Liver (tissue), 9 donors: ENCODE results near the gene TAS2R31. TPM values are rescaled to one million over a fixed set of nuclear protein-coding genes. Genes with fewer than 3 reads are reported as not detected.

ENCODE experiments used
- DNase-seq: peaks from one replicate; pipeline ENCODE4 v3.0.0-alpha.2; 2017; ENCODE audit warnings: low spot score
- H3K27ac ChIP-seq, 2 donors: one replicate each; pipeline ENCODE4 v1.7.0; 2013; ENCODE audit warnings: inconsistent platforms in 2 of 2, low read length in 2 of 2, control low read depth in 1 of 2, low read depth in 1 of 2, mild to moderate bottlenecking in 1 of 2
- H3K27me3 ChIP-seq, 4 donors: one replicate each; pipeline versions ENCODE4 v1.6.1 to v1.7.0; 2013; ENCODE audit warnings: low read length in 3 of 4, inconsistent platforms in 1 of 4, mild to moderate bottlenecking in 1 of 4, moderate library complexity in 1 of 4; ENCODE audit not compliant: control insufficient read depth in 4 of 4, insufficient read depth in 4 of 4
- H3K36me3 ChIP-seq, 4 donors: one replicate each; pipeline versions ENCODE4 v1.6.1 to v1.7.0; 2013; ENCODE audit warnings: low read length in 3 of 4, mild to moderate bottlenecking in 3 of 4, low read depth in 1 of 4, moderate library complexity in 1 of 4; ENCODE audit not compliant: control insufficient read depth in 4 of 4, insufficient read depth in 3 of 4
- H3K4me1 ChIP-seq, 4 donors: one replicate each; pipeline versions ENCODE4 v1.6.1 to v1.7.0; 2013; ENCODE audit warnings: low read length in 3 of 4, mild to moderate bottlenecking in 3 of 4, moderate library complexity in 1 of 4; ENCODE audit not compliant: control insufficient read depth in 4 of 4, insufficient read depth in 4 of 4
- H3K4me3 ChIP-seq, 3 donors: one replicate each; pipeline versions ENCODE4 v1.6.1 to v1.7.0; 2013; ENCODE audit warnings: low read length in 3 of 3, control low read depth in 1 of 3, low read depth in 1 of 3, mild to moderate bottlenecking in 1 of 3
- H3K9ac ChIP-seq, 2 donors: one replicate each; pipeline ENCODE4 v1.7.0; 2013; ENCODE audit warnings: low read length in 2 of 2, mild to moderate bottlenecking in 2 of 2, moderate library complexity in 2 of 2, control low read depth in 1 of 2, low read depth in 1 of 2
- H3K9me3 ChIP-seq, 4 donors: one replicate each; pipeline versions ENCODE4 v1.6.1 to v1.7.0; 2013; ENCODE audit warnings: low read length in 3 of 4; ENCODE audit not compliant: control insufficient read depth in 4 of 4
- EGR1 ChIP-seq, 2 donors: IDR thresholded peaks; 2 replicates each; pipeline ENCODE4 v1.6.1; 2016 to 2018; ENCODE audit warnings: antibody characterized with exemption in 2 of 2, low read depth in 2 of 2
- FOXA1 ChIP-seq: IDR thresholded peaks from 2 replicates; pipeline ENCODE4 v1.6.1; 2016; ENCODE audit warnings: antibody characterized with exemption
- FOXA2 ChIP-seq: IDR thresholded peaks from 2 replicates; pipeline ENCODE4 v1.6.1; 2016; ENCODE audit warnings: antibody characterized with exemption
- GABPA ChIP-seq, 2 donors: IDR thresholded peaks in 1 of 2; conservative IDR thresholded peaks in 1 of 2; 2 replicates each; pipeline ENCODE4 v1.6.1; 2016; ENCODE audit warnings: antibody characterized with exemption in 2 of 2, mild to moderate bottlenecking in 1 of 2, moderate library complexity in 1 of 2
- HNF4A ChIP-seq, 2 donors: conservative IDR thresholded peaks; 2 replicates each; pipeline ENCODE4 v1.6.1; 2016; ENCODE audit warnings: antibody characterized with exemption in 2 of 2, mild to moderate bottlenecking in 2 of 2
- HNF4G ChIP-seq: IDR thresholded peaks from 2 replicates; pipeline ENCODE4 v1.6.1; 2016; ENCODE audit warnings: antibody characterized with exemption
- JUND ChIP-seq, 2 donors: IDR thresholded peaks; 2 replicates each; pipeline ENCODE4 v1.6.1; 2016; ENCODE audit warnings: antibody characterized with exemption in 2 of 2
- NR2F2 ChIP-seq: IDR thresholded peaks from 2 replicates; pipeline ENCODE4 v1.6.1; 2016; ENCODE audit warnings: antibody characterized with exemption
- RAD21 ChIP-seq, 2 donors: IDR thresholded peaks; 2 replicates each; pipeline ENCODE4 v1.6.1; 2016; ENCODE audit warnings: antibody characterized with exemption in 2 of 2, mild to moderate bottlenecking in 2 of 2
- RXRA ChIP-seq, 2 donors: IDR thresholded peaks; 2 replicates each; pipeline ENCODE4 v1.6.1; 2017 to 2018; ENCODE audit warnings: antibody characterized with exemption in 2 of 2, mild to moderate bottlenecking in 1 of 2
- SP1 ChIP-seq: IDR thresholded peaks from 2 replicates; pipeline ENCODE4 v1.6.1; 2018; ENCODE audit warnings: antibody characterized with exemption, mild to moderate bottlenecking
- WGBS: extraction: QIAGEN DNeasy Blood & Tissue Kit; methylation state at CpG from one replicate; pipeline ENCODE4 v1.1.7; 2013; 5-methylcytosine and 5-hydroxymethylcytosine counted together
- polyA plus RNA-seq, 2 donors: library from polyadenylated mRNA; stranded (reverse) in 1 of 2; unstranded in 1 of 2; fragments of 200-250 nt in 1 of 2; fragments of >200 nt in 1 of 2; fragmentation: Nextera tagmentation in 1 of 2; extraction: Ambion mirVana in 1 of 2; gene quantifications; one replicate each; pipeline versions ENCODE4 v1.2.1 to v1.2.3, GENCODE V29; 2013 to 2015
- total RNA-seq, 2 donors: library from RNA; depleted of rRNA; stranded (reverse); fragments of >200 nt; gene quantifications; one replicate each; pipeline ENCODE4 v1.2.3, GENCODE V29; 2014
- TF ChIP-seq, protein P1 (sequence below): IDR thresholded peaks from 2 replicates; pipeline ENCODE4 v1.6.1; 2016; ENCODE audit warnings: antibody characterized with exemption
- TF ChIP-seq, protein P2 (sequence below): IDR thresholded peaks from 2 replicates; pipeline ENCODE4 v1.6.1; 2016; ENCODE audit warnings: antibody characterized with exemption
- TF ChIP-seq, protein P3 (sequence below): IDR thresholded peaks from 2 replicates; pipeline ENCODE4 v1.6.1; 2016; ENCODE audit warnings: antibody characterized with exemption, mild to moderate bottlenecking
- TF ChIP-seq, protein P4 (sequence below): IDR thresholded peaks from 2 replicates; pipeline ENCODE4 v1.6.1; 2016; ENCODE audit warnings: antibody characterized with exemption
- donor health status: healthy.
- donor health status: healthy.
- donor health status: healthy.
- donor health status: healthy.
- donor health status: healthy.

The TAS2R31 gene
- total and polyA plus RNA-seq, 4 donors, result 0.99 to 7.4 (median 1.3) TPM; not detected in 1

DNA sequence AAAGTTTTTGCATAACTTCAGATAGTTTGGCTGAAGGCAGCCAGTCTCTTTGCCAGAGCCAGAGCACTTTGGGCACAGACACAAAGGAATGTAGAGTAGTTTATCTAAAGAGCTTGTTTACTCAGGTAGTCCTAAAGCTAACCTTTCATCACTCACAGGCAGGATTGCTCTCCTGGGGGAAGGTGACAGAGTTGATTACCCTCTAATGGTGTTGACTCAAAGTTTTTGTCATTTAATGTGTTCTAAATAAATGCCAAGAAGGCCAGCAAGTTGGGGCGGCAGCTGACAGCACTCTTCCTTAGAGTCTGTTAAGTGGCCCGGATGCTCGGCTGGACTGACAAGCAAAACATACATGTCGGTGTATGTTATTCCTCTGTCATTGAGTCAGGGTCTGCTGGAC lies 40.2 kb upstream of the TAS2R31 start:
- Histone ChIP-seq H3K4me1 (peaks cover 0 to 3% (median 0%) of the 10 kb centered on the region in 4 donors), H3K27me3 (no peaks in the 10 kb centered on the region), H3K27ac (no peak overlapping the region), H3K9ac (no peak overlapping the region), H3K36me3 (no peaks in the 10 kb centered on the region), H3K9me3 (no peaks in the 10 kb centered on the region), H3K4me3 (no peak overlapping the region)
- no peak for DNase-seq
- TF ChIP-seq, protein P1, sequence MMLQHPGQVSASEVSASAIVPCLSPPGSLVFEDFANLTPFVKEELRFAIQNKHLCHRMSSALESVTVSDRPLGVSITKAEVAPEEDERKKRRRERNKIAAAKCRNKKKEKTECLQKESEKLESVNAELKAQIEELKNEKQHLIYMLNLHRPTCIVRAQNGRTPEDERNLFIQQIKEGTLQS, result peak; percentile 77
- TF ChIP-seq NR2F2 (no peak), FOXA1 (peak; percentile 86), HNF4A (conservative IDR thresholded peaks at IDR 0.05) (peak; percentile 58 to 67), RAD21 (IDR thresholded peaks at IDR 0.05) (peak in 1 of 2 donors; percentile 48), FOXA2 (peak; percentile 93), RXRA (IDR thresholded peaks at IDR 0.05) (peak; percentile 67 to 85), SP1 (peak; percentile 55), GABPA (IDR thresholded peaks at IDR 0.05 in 1 of 2, conservative IDR thresholded peaks at IDR 0.05 in 1 of 2) (no peak)
- TF ChIP-seq, protein P2, sequence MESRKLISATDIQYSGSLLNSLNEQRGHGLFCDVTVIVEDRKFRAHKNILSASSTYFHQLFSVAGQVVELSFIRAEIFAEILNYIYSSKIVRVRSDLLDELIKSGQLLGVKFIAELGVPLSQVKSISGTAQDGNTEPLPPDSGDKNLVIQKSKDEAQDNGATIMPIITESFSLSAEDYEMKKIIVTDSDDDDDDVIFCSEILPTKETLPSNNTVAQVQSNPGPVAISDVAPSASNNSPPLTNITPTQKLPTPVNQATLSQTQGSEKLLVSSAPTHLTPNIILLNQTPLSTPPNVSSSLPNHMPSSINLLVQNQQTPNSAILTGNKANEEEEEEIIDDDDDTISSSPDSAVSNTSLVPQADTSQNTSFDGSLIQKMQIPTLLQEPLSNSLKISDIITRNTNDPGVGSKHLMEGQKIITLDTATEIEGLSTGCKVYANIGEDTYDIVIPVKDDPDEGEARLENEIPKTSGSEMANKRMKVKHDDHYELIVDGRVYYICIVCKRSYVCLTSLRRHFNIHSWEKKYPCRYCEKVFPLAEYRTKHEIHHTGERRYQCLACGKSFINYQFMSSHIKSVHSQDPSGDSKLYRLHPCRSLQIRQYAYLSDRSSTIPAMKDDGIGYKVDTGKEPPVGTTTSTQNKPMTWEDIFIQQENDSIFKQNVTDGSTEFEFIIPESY, result peak; percentile 28
- WGBS, result 54% methylated on average over 4 of the region's 4 CpGs

DNA sequence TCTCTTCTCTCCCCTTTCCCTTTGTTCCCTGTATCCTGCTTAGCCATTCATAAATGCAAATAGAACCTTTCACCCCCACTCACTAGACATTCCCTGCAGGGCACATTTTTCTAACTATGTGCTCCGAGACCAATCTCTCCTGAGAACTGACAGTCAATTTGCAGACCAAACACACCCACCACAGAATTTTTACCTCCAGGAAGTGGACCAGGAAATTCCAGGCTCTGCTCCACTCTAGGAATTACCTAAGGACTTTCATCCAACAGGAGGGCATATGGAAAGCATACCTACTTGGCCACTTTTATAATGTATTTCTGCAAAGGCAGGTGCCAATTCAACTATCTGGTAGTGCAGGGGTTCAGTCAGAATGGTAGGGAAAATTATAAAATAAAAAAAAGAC lies 39.8 kb upstream of the TAS2R31 start:
- Histone ChIP-seq H3K4me1 (peaks cover 0 to 3% (median 0%) of the 10 kb centered on the region in 4 donors), H3K27me3 (no peaks in the 10 kb centered on the region), H3K9me3 (no peaks in the 10 kb centered on the region), H3K27ac (no peak overlapping the region), H3K36me3 (no peaks in the 10 kb centered on the region), H3K4me3 (no peak overlapping the region), H3K9ac (no peak overlapping the region)
- WGBS, result 68% methylated on average over 1 of the region's 1 CpG
- TF ChIP-seq, protein P1, result no peak
- TF ChIP-seq NR2F2 (no peak), HNF4G (no peak), GABPA (IDR thresholded peaks at IDR 0.05 in 1 of 2, conservative IDR thresholded peaks at IDR 0.05 in 1 of 2) (no peak), JUND (IDR thresholded peaks at IDR 0.05) (no peak), FOXA2 (no peak), EGR1 (IDR thresholded peaks at IDR 0.05; ENCODE audit: low read depth in 2 of 2) (no peak), RXRA (IDR thresholded peaks at IDR 0.05) (no peak), FOXA1 (no peak), SP1 (no peak), RAD21 (IDR thresholded peaks at IDR 0.05) (no peak)
- TF ChIP-seq, protein P3, sequence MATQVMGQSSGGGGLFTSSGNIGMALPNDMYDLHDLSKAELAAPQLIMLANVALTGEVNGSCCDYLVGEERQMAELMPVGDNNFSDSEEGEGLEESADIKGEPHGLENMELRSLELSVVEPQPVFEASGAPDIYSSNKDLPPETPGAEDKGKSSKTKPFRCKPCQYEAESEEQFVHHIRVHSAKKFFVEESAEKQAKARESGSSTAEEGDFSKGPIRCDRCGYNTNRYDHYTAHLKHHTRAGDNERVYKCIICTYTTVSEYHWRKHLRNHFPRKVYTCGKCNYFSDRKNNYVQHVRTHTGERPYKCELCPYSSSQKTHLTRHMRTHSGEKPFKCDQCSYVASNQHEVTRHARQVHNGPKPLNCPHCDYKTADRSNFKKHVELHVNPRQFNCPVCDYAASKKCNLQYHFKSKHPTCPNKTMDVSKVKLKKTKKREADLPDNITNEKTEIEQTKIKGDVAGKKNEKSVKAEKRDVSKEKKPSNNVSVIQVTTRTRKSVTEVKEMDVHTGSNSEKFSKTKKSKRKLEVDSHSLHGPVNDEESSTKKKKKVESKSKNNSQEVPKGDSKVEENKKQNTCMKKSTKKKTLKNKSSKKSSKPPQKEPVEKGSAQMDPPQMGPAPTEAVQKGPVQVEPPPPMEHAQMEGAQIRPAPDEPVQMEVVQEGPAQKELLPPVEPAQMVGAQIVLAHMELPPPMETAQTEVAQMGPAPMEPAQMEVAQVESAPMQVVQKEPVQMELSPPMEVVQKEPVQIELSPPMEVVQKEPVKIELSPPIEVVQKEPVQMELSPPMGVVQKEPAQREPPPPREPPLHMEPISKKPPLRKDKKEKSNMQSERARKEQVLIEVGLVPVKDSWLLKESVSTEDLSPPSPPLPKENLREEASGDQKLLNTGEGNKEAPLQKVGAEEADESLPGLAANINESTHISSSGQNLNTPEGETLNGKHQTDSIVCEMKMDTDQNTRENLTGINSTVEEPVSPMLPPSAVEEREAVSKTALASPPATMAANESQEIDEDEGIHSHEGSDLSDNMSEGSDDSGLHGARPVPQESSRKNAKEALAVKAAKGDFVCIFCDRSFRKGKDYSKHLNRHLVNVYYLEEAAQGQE, result no peak
- TF ChIP-seq, protein P4, sequence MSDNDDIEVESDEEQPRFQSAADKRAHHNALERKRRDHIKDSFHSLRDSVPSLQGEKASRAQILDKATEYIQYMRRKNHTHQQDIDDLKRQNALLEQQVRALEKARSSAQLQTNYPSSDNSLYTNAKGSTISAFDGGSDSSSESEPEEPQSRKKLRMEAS, result no peak
- TF ChIP-seq, protein P2, result no peak
- DNase-seq, result no peak
